Mucosa of descending colon (tissue), 3 donors: ENCODE results near the gene MAP3K5. TPM values are rescaled to one million over a fixed set of nuclear protein-coding genes. Genes with fewer than 3 reads are reported as not detected.
A peak's percentile ranks its signal among the peaks of the same experiment; 100 is the strongest.

Experiments used
- ATAC-seq: fragments of 200-7000 bp; cut with Tn5 transposase; one replicate; pipeline ENCODE4 v1.9.1; 2020; ENCODE audit warnings: mild to moderate bottlenecking, moderate library complexity
- DNase-seq, 3 donors: peaks; one replicate each; pipeline ENCODE4 v3.0.0-alpha.2; 2020
- H3K36me3 ChIP-seq: fragments of 200-600 bp; one replicate; pipeline ENCODE4 v1.8.0; 2021; ENCODE audit warnings: low read depth, mild to moderate bottlenecking
- H3K4me1 ChIP-seq: fragments of 200-600 bp; one replicate; pipeline ENCODE4 v1.8.0; 2021; ENCODE audit warnings: low read depth, mild to moderate bottlenecking
- H3K4me3 ChIP-seq: fragments of 200-600 bp; one replicate; pipeline ENCODE4 v1.8.0; 2021; ENCODE audit warnings: mild to moderate bottlenecking
- H3K9me3 ChIP-seq: fragments of 200-600 bp; one replicate; pipeline ENCODE4 v1.8.0; 2021; ENCODE audit warnings: mild to moderate bottlenecking
- intact Hi-C, 2 donors: fragments of 100-400 bp; cut with DNase I in 1 of 2; cut with micrococcal nuclease in 1 of 2; formaldehyde crosslinking; loops; one replicate each; pipeline versions ENCODE4 v1.11.0 to v1.11.1; 2022; cut with DNase I, micrococcal nuclease
- total RNA-seq, 3 donors: library from RNA; stranded (reverse); fragmentation: NEBNext Ultra II Directional in 2 of 3; extraction: Animal tissue kit (Norgen Biotek cat#: 25700) in 2 of 3; gene quantifications; one replicate each; pipeline versions ENCODE4 v1.2.1 to v1.2.4, GENCODE V29; 2021 to 2023
- TF ChIP-seq, protein P1 (sequence below): fragments of 200-600 bp; IDR thresholded peaks from one replicate; pipeline ENCODE4 v1.8.0; 2022; ENCODE audit warnings: antibody characterized with exemption, mild to moderate bottlenecking
- donor health status: DM: no; HTN: no; CAD: no; lungs with moderate emphysema.
- donor health status: DM: no; HTN: no; CAD: no.
- donor health status: DM: no; HTN: yes; CAD: no.

MAP3K5 gene
- total RNA-seq, 3 donors from 2014 or later, result 12.6 to 18.2 (median 16.3) TPM

- DNase-seq (no peak), ATAC-seq (peak; percentile 36)
- no peaks in the 10 kb centered on the region for H3K9me3 ChIP-seq
- H3K4me3 ChIP-seq, result no peak overlapping the region
- H3K4me1 ChIP-seq, result no peaks in the 10 kb centered on the region
- intact Hi-C loops, result no loop called here
- TF ChIP-seq, protein P1, sequence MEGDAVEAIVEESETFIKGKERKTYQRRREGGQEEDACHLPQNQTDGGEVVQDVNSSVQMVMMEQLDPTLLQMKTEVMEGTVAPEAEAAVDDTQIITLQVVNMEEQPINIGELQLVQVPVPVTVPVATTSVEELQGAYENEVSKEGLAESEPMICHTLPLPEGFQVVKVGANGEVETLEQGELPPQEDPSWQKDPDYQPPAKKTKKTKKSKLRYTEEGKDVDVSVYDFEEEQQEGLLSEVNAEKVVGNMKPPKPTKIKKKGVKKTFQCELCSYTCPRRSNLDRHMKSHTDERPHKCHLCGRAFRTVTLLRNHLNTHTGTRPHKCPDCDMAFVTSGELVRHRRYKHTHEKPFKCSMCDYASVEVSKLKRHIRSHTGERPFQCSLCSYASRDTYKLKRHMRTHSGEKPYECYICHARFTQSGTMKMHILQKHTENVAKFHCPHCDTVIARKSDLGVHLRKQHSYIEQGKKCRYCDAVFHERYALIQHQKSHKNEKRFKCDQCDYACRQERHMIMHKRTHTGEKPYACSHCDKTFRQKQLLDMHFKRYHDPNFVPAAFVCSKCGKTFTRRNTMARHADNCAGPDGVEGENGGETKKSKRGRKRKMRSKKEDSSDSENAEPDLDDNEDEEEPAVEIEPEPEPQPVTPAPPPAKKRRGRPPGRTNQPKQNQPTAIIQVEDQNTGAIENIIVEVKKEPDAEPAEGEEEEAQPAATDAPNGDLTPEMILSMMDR, result no peak
- no peaks in the 10 kb centered on the region for H3K36me3 ChIP-seq
Measured at GRCh38 chr6:136774228-136775041, 17.8 kb downstream of the MAP3K5 start.

DNA sequence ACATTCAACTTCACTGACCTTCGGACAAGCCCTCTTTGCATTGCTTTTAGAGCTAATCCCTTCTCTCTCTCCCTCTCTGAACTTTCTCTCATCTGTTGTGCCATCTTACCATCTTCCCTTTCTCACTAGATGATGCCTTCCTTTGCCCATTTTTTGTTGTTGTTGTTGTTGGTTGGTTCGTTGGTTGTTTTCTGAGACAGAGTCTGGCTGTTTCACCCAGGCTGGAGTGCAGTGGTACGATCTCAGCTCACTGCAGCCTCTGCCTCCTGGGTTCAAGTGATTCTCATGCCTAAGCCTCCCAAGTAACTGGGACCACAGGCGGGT is 18.8 kb downstream of the MAP3K5 start:
- no peak overlapping the region for H3K4me3 ChIP-seq
- ATAC-seq (no peak), DNase-seq (no peak)
- TF ChIP-seq, protein P1, result no peak
- intact Hi-C loops, result no loop called here
- no peaks in the 10 kb centered on the region for H3K36me3 ChIP-seq
- peaks cover 2% of the 10 kb centered on the region for H3K4me1 ChIP-seq
- H3K9me3 ChIP-seq, result no peaks in the 10 kb centered on the region

DNA sequence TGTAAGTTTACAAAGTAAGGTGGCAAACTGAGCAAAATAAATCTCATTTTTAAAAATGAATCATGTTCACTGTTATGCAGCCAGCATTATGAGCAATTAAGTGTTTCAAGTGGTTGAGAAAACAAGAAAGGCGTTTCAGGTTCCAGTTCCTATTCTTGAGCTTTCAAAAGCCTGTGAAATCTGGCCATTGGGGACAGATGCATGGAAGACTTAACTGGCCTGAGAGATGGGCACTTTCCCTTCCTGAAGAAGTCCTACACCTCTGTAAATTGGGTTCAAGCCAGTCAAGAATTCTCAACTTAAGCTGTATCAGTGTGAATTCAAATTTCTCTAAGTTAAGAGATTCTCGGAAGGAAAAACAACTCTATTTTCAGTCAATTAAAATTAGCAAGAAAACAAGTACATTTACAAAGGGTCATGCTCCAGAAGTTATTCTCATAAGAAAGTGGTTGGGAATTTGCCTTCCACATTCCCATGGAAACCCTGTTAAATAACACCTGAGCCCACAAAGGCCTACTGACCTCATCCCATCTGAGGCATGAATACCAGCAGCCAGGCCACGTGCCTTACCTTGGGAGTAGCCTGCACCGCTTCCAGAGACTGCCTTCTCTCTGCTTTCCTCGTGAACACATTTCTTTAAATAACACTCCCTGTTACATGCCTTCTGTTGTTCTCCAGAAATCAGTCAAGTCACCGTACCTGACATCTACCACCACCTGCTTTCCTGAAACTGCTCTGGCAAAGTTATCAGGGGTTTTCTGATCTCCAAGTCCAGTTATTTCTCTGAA is 19.4 kb downstream of the MAP3K5 start:
- H3K9me3 ChIP-seq, result no peaks in the 10 kb centered on the region
- no peaks in the 10 kb centered on the region for H3K36me3 ChIP-seq
- TF ChIP-seq, protein P1, result no peak
- DNase-seq (no peak), ATAC-seq (no peak)
- no peak overlapping the region for H3K4me3 ChIP-seq
- intact Hi-C loops, result no loop called here
- peaks cover 3% of the 10 kb centered on the region for H3K4me1 ChIP-seq

GRCh38 chr6:136771306-136771705 is 21.0 kb downstream of the MAP3K5 start:
- peaks cover 3% of the 10 kb centered on the region for H3K4me1 ChIP-seq
- ATAC-seq, result no peak
- TF ChIP-seq, protein P1, result no peak
- no peaks in the 10 kb centered on the region for H3K36me3 ChIP-seq
- no peak for DNase-seq
- no peak overlapping the region for H3K4me3 ChIP-seq
- H3K9me3 ChIP-seq, result no peaks in the 10 kb centered on the region
- intact Hi-C loops, result no loop called here

GRCh38 chr6:136769759-136770158 is 22.5 kb downstream of the MAP3K5 start:
- intact Hi-C loops, result no loop called here
- Histone ChIP-seq H3K4me3 (no peak overlapping the region), H3K4me1 (peaks cover 3% of the 10 kb centered on the region), H3K36me3 (no peaks in the 10 kb centered on the region), H3K9me3 (no peaks in the 10 kb centered on the region)
- TF ChIP-seq, protein P1, result no peak
- ATAC-seq, result no peak
- DNase-seq, result no peak
